Osteocyte (in vitro differentiated cells): Measurements from ENCODE around the gene TCERG1L. TPM values are rescaled to one million over a fixed set of nuclear protein-coding genes. Genes with fewer than 3 reads are reported as not detected.
A peak's percentile ranks its signal among the peaks of the same experiment; 100 is the strongest.

Experiments
- DNase-seq: peaks from one replicate; pipeline ENCODE4 v3.0.0; 2021; ENCODE audit warnings: mixed read lengths; ENCODE audit not compliant: unreplicated experiment; ENCODE audit errors: extremely low spot score
- H3K27ac Mint-ChIP-seq: one replicate; pipeline ENCODE4 v1.8.0; 2021; ENCODE audit warnings: mild to moderate bottlenecking, mixed read lengths; ENCODE audit not compliant: unreplicated experiment
- H3K27me3 Mint-ChIP-seq: one replicate; pipeline ENCODE4 v1.8.0; 2021; ENCODE audit warnings: mixed read lengths; ENCODE audit not compliant: unreplicated experiment
- H3K36me3 Mint-ChIP-seq: one replicate; pipeline ENCODE4 v1.8.0; 2021; ENCODE audit warnings: mixed read lengths; ENCODE audit not compliant: unreplicated experiment
- H3K4me1 Mint-ChIP-seq: one replicate; pipeline ENCODE4 v1.8.0; 2021; ENCODE audit warnings: mixed read lengths; ENCODE audit not compliant: unreplicated experiment
- H3K4me3 Mint-ChIP-seq: one replicate; pipeline ENCODE4 v1.8.0; 2021; ENCODE audit warnings: mild to moderate bottlenecking, moderate library complexity, mixed read lengths; ENCODE audit not compliant: unreplicated experiment
- H3K9me3 Mint-ChIP-seq: one replicate; pipeline ENCODE4 v1.8.0; 2021; ENCODE audit warnings: mixed read lengths; ENCODE audit not compliant: unreplicated experiment
- total RNA-seq: library from RNA; stranded (reverse); gene quantifications from 2 replicates; pipeline ENCODE4 v1.2.1, GENCODE V29; 2021
- TF ChIP-seq, protein P1 (sequence below): fragments of 200-600 bp; sonication (generic); IDR thresholded peaks from 2 replicates; pipeline ENCODE4 v1.5.0; 2021; ENCODE audit warnings: antibody characterized with exemption, mild to moderate bottlenecking, moderate library complexity

Gene TCERG1L
- total RNA-seq, 1 donor from 2014 or later: not detected

DNA sequence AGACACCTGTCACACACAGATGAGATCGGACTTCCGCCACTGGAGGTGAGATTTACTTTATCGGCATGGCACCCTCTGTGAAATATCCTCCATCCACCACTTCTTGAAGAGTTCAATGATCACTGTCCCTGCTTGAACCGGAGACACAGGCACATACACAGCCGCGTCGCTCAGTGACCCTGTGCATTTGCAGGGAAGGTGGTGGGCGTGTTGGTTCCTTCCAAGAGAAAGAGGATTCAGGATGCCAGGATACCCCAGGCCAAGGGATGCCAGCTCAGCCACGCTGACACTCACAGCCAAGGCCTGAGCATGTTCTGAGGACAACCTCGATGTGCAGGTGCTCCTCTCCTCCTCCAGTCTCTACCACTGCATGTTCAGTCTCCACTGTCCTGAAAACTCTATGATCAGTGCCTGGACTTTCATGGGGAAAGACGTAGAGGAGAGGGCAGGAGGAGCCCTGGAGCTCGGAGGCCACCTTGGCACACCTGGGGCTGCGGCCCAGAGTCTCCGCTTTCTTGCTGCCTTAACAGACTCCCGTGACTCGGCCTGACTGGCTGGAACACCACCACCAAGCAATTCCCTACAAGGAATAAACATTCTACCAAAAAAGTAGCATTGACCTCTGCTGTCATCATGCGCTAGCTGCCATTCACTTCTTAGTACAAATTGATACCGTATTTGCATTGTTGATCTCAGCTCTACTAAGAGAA is 115.2 kb downstream of the TCERG1L start:
- Mint-ChIP-seq H3K9me3 (peaks cover 37% of the 10 kb centered on the region), H3K27ac (no peak overlapping the region), H3K27me3 (no peaks in the 10 kb centered on the region), H3K4me3 (no peak overlapping the region), H3K36me3 (no peaks in the 10 kb centered on the region), H3K4me1 (no peaks in the 10 kb centered on the region)
- DNase-seq: peak; percentile 60
- TF ChIP-seq, protein P1, sequence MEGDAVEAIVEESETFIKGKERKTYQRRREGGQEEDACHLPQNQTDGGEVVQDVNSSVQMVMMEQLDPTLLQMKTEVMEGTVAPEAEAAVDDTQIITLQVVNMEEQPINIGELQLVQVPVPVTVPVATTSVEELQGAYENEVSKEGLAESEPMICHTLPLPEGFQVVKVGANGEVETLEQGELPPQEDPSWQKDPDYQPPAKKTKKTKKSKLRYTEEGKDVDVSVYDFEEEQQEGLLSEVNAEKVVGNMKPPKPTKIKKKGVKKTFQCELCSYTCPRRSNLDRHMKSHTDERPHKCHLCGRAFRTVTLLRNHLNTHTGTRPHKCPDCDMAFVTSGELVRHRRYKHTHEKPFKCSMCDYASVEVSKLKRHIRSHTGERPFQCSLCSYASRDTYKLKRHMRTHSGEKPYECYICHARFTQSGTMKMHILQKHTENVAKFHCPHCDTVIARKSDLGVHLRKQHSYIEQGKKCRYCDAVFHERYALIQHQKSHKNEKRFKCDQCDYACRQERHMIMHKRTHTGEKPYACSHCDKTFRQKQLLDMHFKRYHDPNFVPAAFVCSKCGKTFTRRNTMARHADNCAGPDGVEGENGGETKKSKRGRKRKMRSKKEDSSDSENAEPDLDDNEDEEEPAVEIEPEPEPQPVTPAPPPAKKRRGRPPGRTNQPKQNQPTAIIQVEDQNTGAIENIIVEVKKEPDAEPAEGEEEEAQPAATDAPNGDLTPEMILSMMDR: no peak

DNA sequence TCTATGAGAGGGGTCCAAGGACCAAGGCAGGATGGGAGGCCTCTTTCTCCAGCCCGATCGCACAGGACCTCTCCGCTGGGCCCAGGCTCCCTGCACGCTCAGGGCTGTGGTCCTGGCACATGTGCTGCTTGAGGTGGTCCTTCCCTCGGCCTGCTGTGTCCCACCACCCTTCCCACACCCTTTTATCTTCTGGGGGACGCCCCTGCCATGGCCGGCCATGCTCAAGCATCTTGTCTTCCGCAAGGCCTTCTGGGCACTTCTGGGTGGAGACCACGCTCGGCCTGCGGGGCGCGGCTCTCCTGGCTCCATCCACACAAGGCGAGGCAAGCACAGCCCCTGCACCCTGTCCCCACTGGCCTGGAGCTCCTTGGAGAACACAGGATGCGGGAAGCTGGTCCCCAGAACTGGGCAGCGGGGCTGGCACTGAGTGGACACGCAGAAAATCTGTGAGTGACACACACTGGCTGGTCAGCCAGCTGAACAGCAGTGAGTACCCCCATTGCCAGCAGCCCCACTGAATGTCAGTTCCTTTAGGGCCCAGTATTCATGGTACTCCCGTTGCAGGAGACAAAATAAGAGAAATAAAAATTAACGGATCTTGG is 115.9 kb downstream of the TCERG1L start:
- peaks cover 37% of the 10 kb centered on the region for H3K9me3 Mint-ChIP-seq
- H3K27ac Mint-ChIP-seq: no peak overlapping the region
- no peaks in the 10 kb centered on the region for H3K27me3 Mint-ChIP-seq
- no peaks in the 10 kb centered on the region for H3K4me1 Mint-ChIP-seq
- H3K36me3 Mint-ChIP-seq: no peaks in the 10 kb centered on the region
- TF ChIP-seq, protein P1: no peak
- peak; percentile 84 for DNase-seq
- no peak overlapping the region for H3K4me3 Mint-ChIP-seq

DNA sequence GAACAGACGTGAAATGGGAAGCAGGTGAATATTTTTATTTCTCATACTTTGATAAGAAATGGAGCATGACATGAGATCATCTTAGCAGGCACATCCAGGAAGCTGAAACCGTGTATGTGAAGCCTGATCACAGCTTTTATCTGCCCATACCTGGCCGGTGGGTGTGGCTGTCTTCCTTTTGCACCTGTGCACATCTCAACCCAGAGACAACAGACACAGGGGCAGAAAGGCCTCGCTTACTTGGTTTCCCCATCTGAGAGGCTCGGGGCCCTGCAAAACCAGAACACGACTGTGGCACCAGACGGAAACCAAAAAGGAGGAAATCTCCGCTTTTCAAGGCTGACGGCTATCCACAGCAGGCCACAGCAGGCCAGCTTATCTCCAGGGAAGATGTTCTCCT is 116.4 kb downstream of the TCERG1L start:
- Mint-ChIP-seq H3K4me3 (no peak overlapping the region), H3K36me3 (no peaks in the 10 kb centered on the region), H3K9me3 (peaks cover 34% of the 10 kb centered on the region), H3K27me3 (no peaks in the 10 kb centered on the region), H3K27ac (no peak overlapping the region), H3K4me1 (no peaks in the 10 kb centered on the region)
- TF ChIP-seq, protein P1: no peak
- peak; percentile 49 for DNase-seq

DNA sequence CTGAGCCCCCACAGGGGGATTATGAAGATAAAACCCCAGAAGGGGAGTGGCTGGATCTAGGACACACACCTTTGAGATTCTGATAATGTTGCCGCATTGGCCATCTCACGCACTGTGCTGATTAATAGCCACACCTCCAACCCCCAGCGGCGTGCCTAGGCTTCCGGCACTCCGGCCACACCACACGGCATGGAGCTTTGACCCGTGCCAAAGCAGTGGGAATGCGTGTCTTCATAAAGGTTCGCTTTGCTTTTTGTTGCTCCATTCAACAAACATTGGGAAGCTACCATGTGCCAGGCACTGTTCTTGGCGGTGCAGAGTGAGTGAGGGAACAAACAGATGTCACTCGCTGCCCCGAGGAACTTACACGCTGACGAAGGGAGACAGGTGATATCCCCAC is 117.6 kb downstream of the TCERG1L start:
- no peaks in the 10 kb centered on the region for H3K27me3 Mint-ChIP-seq
- TF ChIP-seq, protein P1: no peak
- H3K4me1 Mint-ChIP-seq: no peaks in the 10 kb centered on the region
- H3K27ac Mint-ChIP-seq: no peak overlapping the region
- peak; percentile 73 for DNase-seq
- H3K9me3 Mint-ChIP-seq: peaks cover 30% of the 10 kb centered on the region
- no peaks in the 10 kb centered on the region for H3K36me3 Mint-ChIP-seq
- no peak overlapping the region for H3K4me3 Mint-ChIP-seq

DNA sequence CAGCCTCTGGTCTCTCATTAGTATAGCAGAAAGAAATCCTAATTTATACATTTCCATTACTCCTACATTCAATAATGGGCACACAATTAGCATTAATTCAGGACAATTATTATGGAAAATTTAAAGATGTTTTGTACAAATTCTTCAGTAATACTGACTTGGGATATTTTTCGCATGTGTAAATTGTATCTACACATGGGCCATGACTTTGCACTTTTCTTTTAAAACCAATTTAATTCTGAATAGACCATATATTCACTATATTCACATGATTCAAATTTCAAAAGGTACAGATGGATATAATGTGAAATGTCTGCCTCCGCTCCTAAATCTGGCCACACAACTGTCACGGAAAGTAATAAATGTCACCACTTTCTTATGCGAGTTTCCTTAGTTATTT is 123.0 kb downstream of the TCERG1L start:
- no peak for DNase-seq
- H3K27me3 Mint-ChIP-seq: no peaks in the 10 kb centered on the region
- H3K9me3 Mint-ChIP-seq: peaks cover 54% of the 10 kb centered on the region
- H3K4me3 Mint-ChIP-seq: no peak overlapping the region
- TF ChIP-seq, protein P1: no peak
- H3K27ac Mint-ChIP-seq: no peak overlapping the region
- no peaks in the 10 kb centered on the region for H3K36me3 Mint-ChIP-seq
- no peaks in the 10 kb centered on the region for H3K4me1 Mint-ChIP-seq
